Small intestine (tissue), 7 donors: Measurements from ENCODE around the gene TOMM40L. TPM values are rescaled to one million over a fixed set of nuclear protein-coding genes. Genes with fewer than 3 reads are reported as not detected.

Experiments
- DNase-seq, 2 donors: peaks; one replicate each; pipeline versions ENCODE4 v3.0.0 to v3.0.0-alpha.2; 2013
- FAIRE-seq: peaks from 2 replicates; lab custom pipeline; 2012; peaks lifted over from hg19 to GRCh38; lab: Jason Lieb, UNC
- H3K27ac ChIP-seq, 3 donors: one replicate each; pipeline ENCODE4 v1.5.1; 2013; ENCODE audit warnings: low read length in 2 of 3, mild to moderate bottlenecking in 2 of 3, control low read depth in 1 of 3, inconsistent platforms in 1 of 3, low read depth in 1 of 3, moderate library complexity in 1 of 3
- H3K27me3 ChIP-seq, 3 donors: one replicate each; pipeline ENCODE4 v1.6.1; 2013; ENCODE audit warnings: low read length in 3 of 3, inconsistent platforms in 1 of 3; ENCODE audit not compliant: control insufficient read depth in 3 of 3, insufficient read depth in 3 of 3
- H3K36me3 ChIP-seq, 3 donors: one replicate each; pipeline ENCODE4 v1.6.1; 2013; ENCODE audit warnings: low read length in 3 of 3, inconsistent platforms in 1 of 3, low read depth in 1 of 3, mild to moderate bottlenecking in 1 of 3, moderate library complexity in 1 of 3; ENCODE audit not compliant: control insufficient read depth in 3 of 3, insufficient read depth in 2 of 3
- H3K4me1 ChIP-seq, 3 donors: one replicate each; pipeline ENCODE4 v1.6.1; 2013; ENCODE audit warnings: low read length in 2 of 3, inconsistent platforms in 1 of 3, low read depth in 1 of 3, mild to moderate bottlenecking in 1 of 3, moderate library complexity in 1 of 3; ENCODE audit not compliant: control insufficient read depth in 3 of 3, insufficient read depth in 2 of 3
- H3K4me3 ChIP-seq, 3 donors: one replicate each; pipeline ENCODE4 v1.5.1; 2013; ENCODE audit warnings: low read length in 3 of 3, control low read depth in 1 of 3, inconsistent platforms in 1 of 3, low read depth in 1 of 3, mild to moderate bottlenecking in 1 of 3, moderate library complexity in 1 of 3
- H3K9me3 ChIP-seq, 2 donors: one replicate each; pipeline ENCODE4 v1.6.1; 2013; ENCODE audit warnings: low read depth in 1 of 2, low read length in 1 of 2; ENCODE audit not compliant: control insufficient read depth in 2 of 2, insufficient read depth in 1 of 2
- WGBS, 3 donors: extraction: QIAGEN DNeasy Blood & Tissue Kit; methylation state at CpG; one replicate each; pipeline ENCODE4 v1.1.7; 2013; 5-methylcytosine and 5-hydroxymethylcytosine counted together
- polyA plus RNA-seq, 4 donors: library from polyadenylated mRNA; stranded (reverse) in 3 of 4; unstranded in 1 of 4; fragments of 200-250 nt in 3 of 4; fragments of 120-200 nt in 1 of 4; gene quantifications; one replicate each; pipeline versions ENCODE4 v1.2.1 to v1.2.3, GENCODE V29; 2013
- donor health status: healthy with polysubstance abuse.
- donor health status: control.
- donor health status: control.
- donor health status: Bipolar disorder and iron deficiency.
- donor health status: healthy.

TOMM40L gene
- polyA plus RNA-seq, 4 donors: 12.4 to 32.9 (median 22.1) TPM

DNA sequence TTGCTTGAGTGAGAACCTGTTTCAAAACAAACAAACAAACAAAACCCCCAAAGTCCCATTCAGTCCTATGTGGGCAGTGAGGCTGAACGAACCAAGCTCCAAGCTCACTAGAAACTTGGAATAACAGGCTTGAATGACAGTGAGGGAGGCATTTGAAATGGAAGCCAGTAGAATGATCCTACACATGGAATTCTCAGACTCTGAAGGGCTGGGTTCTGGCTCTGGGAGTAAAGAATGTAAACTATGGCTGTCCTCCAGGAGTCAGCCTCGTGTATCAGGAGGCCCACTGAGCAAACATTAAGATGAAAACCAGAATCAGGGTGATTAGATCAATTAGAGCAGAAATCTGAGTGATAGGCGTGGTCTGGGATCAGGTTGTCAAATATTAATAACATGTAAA is 47.5 kb downstream of the TOMM40L start:
- Histone ChIP-seq H3K9me3 (no peaks in the 10 kb centered on the region), H3K36me3 (no peaks in the 10 kb centered on the region), H3K27me3 (no peaks in the 10 kb centered on the region), H3K27ac (no peak overlapping the region), H3K4me1 (no peaks in the 10 kb centered on the region), H3K4me3 (no peak overlapping the region)
- WGBS, 3 donors: 33 to 49% (median 33%) methylated on average over 3 of the region's 3 CpGs
- no peak for FAIRE-seq
- DNase-seq: no peak

GRCh38 chr1:161274874-161275273 is 49.0 kb downstream of the TOMM40L start:
- H3K27ac ChIP-seq: no peak overlapping the region
- H3K4me3 ChIP-seq: no peak overlapping the region
- no peaks in the 10 kb centered on the region for H3K4me1 ChIP-seq
- no peaks in the 10 kb centered on the region for H3K9me3 ChIP-seq
- FAIRE-seq (no peak), DNase-seq (no peak)
- no peaks in the 10 kb centered on the region for H3K27me3 ChIP-seq
- H3K36me3 ChIP-seq: no peaks in the 10 kb centered on the region
- 27 to 54% (median 37%) methylated on average over 3 of the region's 3 CpGs for WGBS, 3 donors

Other genes with a start within 250 kb of the TOMM40L start
- 100 to 1,000 TPM in 1 of 4 donors, 10 to 100 TPM in 3; 30.2 to 188 (median 55.7) TPM for gene F11R, start 204.9 kb upstream of the TOMM40L start, polyA plus RNA-seq
- gene TSTD1, start 187.1 kb upstream of the TOMM40L start, polyA plus RNA-seq: 100 to 1,000 TPM in 2 of 4 donors, 10 to 100 TPM in 2; 65.8 to 185 (median 97.8) TPM
- 100 to 1,000 TPM in 2 of 4 donors, 10 to 100 TPM in 2; 48.2 to 123 (median 84.8) TPM for gene USF1, start 180.1 kb upstream of the TOMM40L start, polyA plus RNA-seq
- gene ARHGAP30, start 156.2 kb upstream of the TOMM40L start, polyA plus RNA-seq: 1 to 10 TPM; 2.2 to 5.8 (median 5.2) TPM
- gene NECTIN4, start 136.5 kb upstream of the TOMM40L start, polyA plus RNA-seq: 1 to 10 TPM in 1 of 4 donors, under 1 TPM in 2, not detected in 1; 0.22 to 1.0 (median 0.93) TPM
- gene KLHDC9, start 127.7 kb upstream of the TOMM40L start, polyA plus RNA-seq: 1 to 10 TPM; 1.8 to 5.8 (median 3.0) TPM
- gene PFDN2, start 108.0 kb upstream of the TOMM40L start, polyA plus RNA-seq: 100 to 1,000 TPM in 2 of 4 donors, 10 to 100 TPM in 2; 62.8 to 130 (median 106) TPM
- gene NIT1, start 108.0 kb upstream of the TOMM40L start, polyA plus RNA-seq: 100 to 1,000 TPM in 1 of 4 donors, 10 to 100 TPM in 3; 51.3 to 131 (median 83.2) TPM
- 10 to 100 TPM; 22.7 to 31.8 (median 24.6) TPM for gene DEDD, start 93.4 kb upstream of the TOMM40L start, polyA plus RNA-seq
- gene UFC1, start 72.1 kb upstream of the TOMM40L start, polyA plus RNA-seq: 100 to 1,000 TPM; 137 to 193 (median 167) TPM
- 10 to 100 TPM; 15.4 to 30.8 (median 17.9) TPM for gene USP21, start 66.6 kb upstream of the TOMM40L start, polyA plus RNA-seq
- gene PPOX, start 59.6 kb upstream of the TOMM40L start, polyA plus RNA-seq: 10 to 100 TPM; 12.6 to 51.9 (median 18.9) TPM
- 10 to 100 TPM; 16.5 to 38.0 (median 29.7) TPM for gene B4GALT3, start 48.6 kb upstream of the TOMM40L start, polyA plus RNA-seq
- gene ADAMTS4, start 27.0 kb upstream of the TOMM40L start, polyA plus RNA-seq: 1 to 10 TPM in 2 of 4 donors, under 1 TPM in 2; under 0.01 to 7.9 (median 0.78) TPM
- 100 to 1,000 TPM; 113 to 170 (median 121) TPM for gene NDUFS2, start 23.7 kb upstream of the TOMM40L start, polyA plus RNA-seq
- 10 to 100 TPM; 11.6 to 79.8 (median 41.8) TPM for gene FCER1G, start 10.8 kb upstream of the TOMM40L start, polyA plus RNA-seq
- gene APOA2, start 2.4 kb upstream of the TOMM40L start, polyA plus RNA-seq: 10 to 100 TPM in 1 of 4 donors, 1 to 10 TPM in 1, under 1 TPM in 1, not detected in 1; 0.42 to 77.6 (median 3.2) TPM
- gene NR1I3, start 12.1 kb downstream of the TOMM40L start, polyA plus RNA-seq: 10 to 100 TPM in 1 of 4 donors, 1 to 10 TPM in 2, under 1 TPM in 1; 0.28 to 13.3 (median 6.4) TPM
- 1 to 10 TPM in 2 of 4 donors, not detected in 2; 2.0 to 2.9 TPM for gene PCP4L1, start 32.7 kb downstream of the TOMM40L start, polyA plus RNA-seq
- gene MPZ, start 83.9 kb downstream of the TOMM40L start, polyA plus RNA-seq: 1 to 10 TPM in 2 of 4 donors, under 1 TPM in 2; 0.27 to 4.0 (median 2.1) TPM
- gene SDHC, start 88.3 kb downstream of the TOMM40L start, polyA plus RNA-seq: 100 to 1,000 TPM; 175 to 262 (median 211) TPM
- under 1 TPM in 1 of 4 donors, not detected in 3; 0.21 TPM for gene CFAP126, start 141.8 kb downstream of the TOMM40L start, polyA plus RNA-seq